Naive thymus-derived CD4-positive, alpha-beta T cell (primary cell): ENCODE results near the gene DCAF11. TPM values are rescaled to one million over a fixed set of nuclear protein-coding genes. Genes with fewer than 3 reads are reported as not detected.
A peak's percentile ranks its signal among the peaks of the same experiment; 100 is the strongest.

ENCODE experiments used
- ATAC-seq: fragments of 150-1000 bp; cut with Tn5 transposase; 2 replicates; pipeline ENCODE4 v1.10.0; 2021; ENCODE audit warnings: mild to moderate bottlenecking, moderate library complexity
- CTCF ChIA-PET: fragments of 350-600 bp; sonication (Branson Sonifier 250); formaldehyde crosslinking; loops from one replicate; lab custom pipeline; 2021; ENCODE audit warnings: antibody characterized with exemption; lab: Charles Lee
- POLR2A ChIA-PET: fragments of 350-600 bp; sonication (Branson Sonifier 250); formaldehyde crosslinking; loops from one replicate; lab custom pipeline; 2021; ENCODE audit warnings: antibody characterized with exemption, inconsistent platforms; lab: Charles Lee
- DNase-seq, 9 donors: peaks; one replicate each; pipeline versions ENCODE4 v3.0.0 to v3.0.0-alpha.2; 2020 to 2022; ENCODE audit warnings: mixed read lengths in 1 of 9
- H3K27ac ChIP-seq: one replicate; pipeline ENCODE4 v1.7.0; 2013; ENCODE audit warnings: mild to moderate bottlenecking, low read depth, low read length, moderate library complexity
- H3K27me3 ChIP-seq, 2 donors: one replicate each; pipeline ENCODE4 v1.7.0; 2013; ENCODE audit warnings: low read length in 2 of 2, mild to moderate bottlenecking in 2 of 2, moderate library complexity in 2 of 2; ENCODE audit not compliant: control insufficient read depth in 2 of 2, insufficient read depth in 2 of 2
- H3K36me3 ChIP-seq, 3 experiments: 1 replicate in 2 of 3; 2 replicates in 1 of 3; pipeline ENCODE4 v1.7.0; 2013; ENCODE audit warnings: low read length in 3 of 3, mild to moderate bottlenecking in 3 of 3, moderate library complexity in 1 of 3; ENCODE audit not compliant: insufficient read depth in 3 of 3, control insufficient read depth in 2 of 3
- H3K4me1 ChIP-seq, 2 donors: one replicate each; pipeline ENCODE4 v1.7.0; 2013; ENCODE audit warnings: low read length in 2 of 2, mild to moderate bottlenecking in 2 of 2, moderate library complexity in 1 of 2; ENCODE audit not compliant: control insufficient read depth in 2 of 2, insufficient read depth in 2 of 2
- H3K4me3 ChIP-seq: 2 replicates; pipeline ENCODE4 v1.7.0; 2013; ENCODE audit warnings: mild to moderate bottlenecking, low read length
- H3K9me3 ChIP-seq, 3 experiments: 1 replicate in 2 of 3; 2 replicates in 1 of 3; pipeline ENCODE4 v1.7.0; 2013; ENCODE audit warnings: low read length in 3 of 3; ENCODE audit not compliant: control insufficient read depth in 2 of 3
- H3K27ac Mint-ChIP-seq, 9 donors: one replicate each; pipeline ENCODE4 v1.8.0; 2020 to 2022; ENCODE audit warnings: mixed read lengths in 9 of 9, mild to moderate bottlenecking in 8 of 9, moderate library complexity in 5 of 9, inconsistent platforms in 2 of 9
- H3K27me3 Mint-ChIP-seq, 5 donors: one replicate each; pipeline ENCODE4 v1.8.0; 2021 to 2022; ENCODE audit warnings: mixed read lengths in 5 of 5, mild to moderate bottlenecking in 1 of 5
- H3K36me3 Mint-ChIP-seq, 5 donors: one replicate each; pipeline ENCODE4 v1.8.0; 2020 to 2022; ENCODE audit warnings: mixed read lengths in 5 of 5, mild to moderate bottlenecking in 3 of 5, inconsistent platforms in 1 of 5
- H3K4me1 Mint-ChIP-seq, 7 donors: one replicate each; pipeline ENCODE4 v1.8.0; 2020 to 2022; ENCODE audit warnings: mixed read lengths in 7 of 7, mild to moderate bottlenecking in 3 of 7, inconsistent platforms in 1 of 7
- H3K4me3 Mint-ChIP-seq, 10 donors: one replicate each; pipeline ENCODE4 v1.8.0; 2020 to 2022; ENCODE audit warnings: mild to moderate bottlenecking in 10 of 10, mixed read lengths in 10 of 10, moderate library complexity in 6 of 10, inconsistent platforms in 2 of 10
- H3K9me3 Mint-ChIP-seq, 11 donors: one replicate each; pipeline ENCODE4 v1.8.0; 2020 to 2022; ENCODE audit warnings: mixed read lengths in 11 of 11, mild to moderate bottlenecking in 4 of 11, inconsistent platforms in 1 of 11, moderate library complexity in 1 of 11
- intact Hi-C, 2 donors: fragments of 100-400 bp; cut with micrococcal nuclease; formaldehyde crosslinking; loops; one replicate each; pipeline ENCODE4 v1.15.1; 2023
- polyA plus RNA-seq, 2 donors: library from polyadenylated mRNA; unstranded; fragments of 300-500 nt; fragmentation: Illumina TruSeq; gene quantifications; one replicate each; pipeline ENCODE4 v1.2.3, GENCODE V29; 2021
- total RNA-seq, 6 experiments: library from RNA in 5 of 6; stranded (reverse) in 5 of 6; gene quantifications; 1 replicate in 5 of 6; 2 replicates in 1 of 6; pipeline ENCODE4 v1.2.3 and lab custom pipeline; 2021 to 2026

Gene DCAF11
- total and polyA plus RNA-seq, 7 experiments from 2014 or later = 69.1 to 97.0 (median 83.3) TPM

DNA sequence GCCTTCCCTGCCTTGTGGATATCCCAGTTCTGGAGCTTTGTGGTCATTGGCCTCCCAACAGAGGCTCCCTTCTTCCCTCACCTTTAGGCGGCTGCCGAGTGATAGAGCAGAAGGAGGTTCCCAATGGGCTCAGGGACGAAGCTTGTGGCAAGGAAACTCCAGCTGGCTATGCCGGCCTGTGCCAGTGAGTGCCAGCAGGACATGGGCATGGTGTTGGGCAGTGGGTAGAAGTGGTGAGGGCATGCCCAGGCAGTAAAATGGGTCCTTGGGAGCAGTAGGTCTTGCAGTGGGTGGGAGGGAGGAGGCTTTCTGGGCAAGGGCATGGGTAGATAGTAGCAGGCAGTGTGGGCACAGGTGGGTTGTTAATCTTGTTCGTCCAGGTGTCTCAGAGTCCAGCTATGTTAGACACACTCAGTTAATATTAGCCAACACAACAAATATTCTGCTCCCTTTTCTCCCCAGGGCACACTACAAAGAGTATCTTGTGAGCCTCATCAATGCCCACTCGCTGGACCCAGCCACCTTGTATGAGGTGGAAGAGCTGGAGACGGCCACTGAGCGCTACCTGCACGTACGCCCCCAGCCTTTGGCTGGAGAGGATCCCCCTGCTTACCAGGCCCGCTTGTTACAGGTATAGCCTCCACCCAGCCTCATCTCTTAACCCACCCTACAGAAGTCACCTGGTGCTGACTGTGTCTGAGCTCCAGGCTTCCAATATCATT lies 45.4 kb downstream of the DCAF11 start:
- peak overlapping the region in 5 of 10 donors; percentile 9 to 100 (median 51) for H3K4me3 Mint-ChIP-seq
- peaks cover 0 to 4% (median 0%) of the 10 kb centered on the region in 11 donors for H3K9me3 Mint-ChIP-seq
- Histone ChIP-seq H3K27me3 (no peaks in the 10 kb centered on the region), H3K4me1 (peaks cover 31 to 40% of the 10 kb centered on the region in 2 donors), H3K4me3 (no peak overlapping the region), H3K9me3 (no peaks in the 10 kb centered on the region), H3K27ac (peak overlapping the region; percentile 99), H3K36me3 (peaks cover 38 to 73% (median 40%) of the 10 kb centered on the region in 3 experiments)
- ChIA-PET CTCF (interaction anchor here (0.8 to 4.2 kb wide), 9 partner anchors 9 to 104 kb away, joined by 3 to 36 read pairs (median 10); partner anchors contain the start of genes DCAF11, EMC9, NRL and PSME2), POLR2A (interaction anchor here (0.9 to 4.0 kb wide), 18 partner anchors 9 to 82 kb away, joined by 3 to 56 read pairs (median 11); partner anchors contain the start of genes CHMP4A, DCAF11, EMC9 and IPO4)
- peaks cover 0 to 4% (median 0%) of the 10 kb centered on the region in 5 donors for H3K27me3 Mint-ChIP-seq
- ATAC-seq = no peak
- DNase-seq = no peak
- H3K27ac Mint-ChIP-seq = peak overlapping the region; percentile 98 to 100 (median 100)
- H3K4me1 Mint-ChIP-seq = peaks cover 29 to 61% (median 44%) of the 10 kb centered on the region in 7 donors
- intact Hi-C loops = no loop called here
- H3K36me3 Mint-ChIP-seq = peaks cover 8 to 66% (median 35%) of the 10 kb centered on the region in 5 donors

DNA sequence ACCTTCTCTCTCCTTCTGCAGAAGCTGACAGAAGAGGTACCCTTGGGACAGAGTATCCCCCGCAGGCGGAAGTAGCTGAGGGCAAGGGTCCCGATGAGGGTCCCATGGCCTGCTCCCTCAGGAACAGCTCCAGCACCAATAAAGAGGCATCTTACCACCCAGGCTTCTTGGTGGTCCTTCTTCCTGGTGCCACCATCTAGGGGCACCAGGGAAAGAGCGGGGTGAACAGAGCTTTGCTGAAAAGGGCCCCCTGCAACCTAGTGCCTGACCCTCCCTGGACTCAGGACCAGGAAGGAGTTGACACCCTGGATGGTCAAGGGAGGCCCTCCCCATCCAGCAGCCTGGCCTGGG lies 45.9 kb downstream of the DCAF11 start:
- H3K27me3 Mint-ChIP-seq = peaks cover 0 to 4% (median 0%) of the 10 kb centered on the region in 5 donors
- H3K27me3 ChIP-seq = no peaks in the 10 kb centered on the region
- no peak for DNase-seq
- H3K4me1 ChIP-seq = peaks cover 34 to 45% of the 10 kb centered on the region in 2 donors
- peaks cover 11 to 68% (median 36%) of the 10 kb centered on the region in 5 donors for H3K36me3 Mint-ChIP-seq
- intact Hi-C loops = no loop called here
- no peak overlapping the region for H3K4me3 ChIP-seq
- no peak for ATAC-seq
- peaks cover 37 to 73% (median 39%) of the 10 kb centered on the region in 3 experiments for H3K36me3 ChIP-seq
- H3K27ac ChIP-seq = peak overlapping the region; percentile 99
- peaks cover 0 to 4% (median 0%) of the 10 kb centered on the region in 11 donors for H3K9me3 Mint-ChIP-seq
- peak overlapping the region in 7 of 10 donors; percentile 9 to 100 (median 99) for H3K4me3 Mint-ChIP-seq
- ChIA-PET POLR2A (interaction anchor here (0.9 to 4.0 kb wide), 27 partner anchors 10 to 271 kb away, joined by 3 to 56 read pairs (median 9); partner anchors contain the start of genes CHMP4A, DCAF11, EMC9 and IPO4), CTCF (interaction anchor here (0.9 to 4.2 kb wide), 16 partner anchors 10 to 103 kb away, joined by 3 to 36 read pairs (median 4); partner anchors contain the start of genes DCAF11, EMC9, IPO4 and NRL)
- peak overlapping the region; percentile 98 to 100 (median 100) for H3K27ac Mint-ChIP-seq
- H3K4me1 Mint-ChIP-seq = peaks cover 34 to 66% (median 50%) of the 10 kb centered on the region in 7 donors
- H3K9me3 ChIP-seq = no peaks in the 10 kb centered on the region

DNA sequence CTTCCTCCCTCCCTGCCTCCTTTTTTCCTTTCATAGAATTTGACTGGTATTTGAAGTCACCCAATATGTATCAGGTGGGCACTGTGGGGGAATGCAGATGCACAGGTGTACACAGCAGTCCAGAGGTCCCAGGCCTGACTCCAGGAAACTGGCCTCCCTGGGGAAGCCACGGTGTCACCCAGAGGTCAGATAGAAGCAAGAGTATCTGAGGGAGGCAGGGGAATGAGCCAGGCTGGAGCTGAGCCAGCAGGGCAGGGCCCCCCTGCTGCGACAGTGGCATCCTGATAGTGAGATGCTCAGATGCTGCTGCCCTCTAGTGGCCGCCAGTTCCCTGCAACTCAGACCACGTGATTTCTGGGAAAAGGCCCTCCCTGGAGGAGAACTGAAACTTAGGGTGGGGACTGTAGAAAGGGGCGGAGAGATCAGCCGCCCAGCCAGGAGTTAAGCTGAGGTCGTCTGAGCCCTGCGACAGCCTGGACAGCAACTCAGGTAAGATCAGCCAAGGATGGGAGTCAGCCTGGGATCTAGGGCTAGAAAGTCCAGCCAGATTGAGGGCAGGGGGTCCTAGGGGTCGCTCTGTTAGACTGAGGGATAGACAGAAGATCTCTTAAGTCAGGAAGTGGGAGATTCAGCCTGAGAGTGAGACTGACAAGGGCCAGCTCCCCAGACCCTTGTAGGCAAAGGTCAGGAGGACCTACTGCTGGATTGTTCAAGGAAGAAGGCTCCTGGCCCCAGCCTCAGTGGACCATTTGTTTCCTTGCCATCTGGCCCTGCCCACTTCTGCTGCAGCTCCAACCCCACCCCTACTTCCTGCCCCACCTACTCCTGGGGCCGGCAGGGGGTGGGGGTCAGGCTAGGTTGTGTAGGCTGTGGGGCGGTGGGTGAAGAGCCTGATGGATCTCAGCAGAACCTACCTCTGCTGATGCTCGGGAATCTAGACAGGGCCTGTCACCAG lies 46.5 kb downstream of the DCAF11 start, which contains the start of gene IRF9:
Gene IRF9 (plus strand): TSS at position 416 of the 955 bp plus-strand sequence. CDS start 880 bp downstream, outside the sequence.
- Histone ChIP-seq H3K27me3 (no peaks in the 10 kb centered on the region), H3K4me3 (peak within 1 kb of the TSS; percentile 89), H3K9me3 (no peaks in the 10 kb centered on the region), H3K27ac (peak within 1 kb of the TSS; percentile 99), H3K4me1 (peaks cover 34 to 45% of the 10 kb centered on the region in 2 donors), H3K36me3 (peaks cover 39 to 73% (median 40%) of the 10 kb centered on the region in 3 experiments)
- ChIA-PET CTCF (interaction anchor here (0.7 to 4.2 kb wide), 22 partner anchors 10 to 113 kb away, joined by 3 to 36 read pairs (median 4); partner anchors contain the start of genes DCAF11, EMC9, IPO4 and NRL), POLR2A (interaction anchor here (0.7 to 4.0 kb wide), 32 partner anchors 9 to 271 kb away, joined by 3 to 56 read pairs (median 8); partner anchors contain the start of genes CHMP4A, DCAF11, EMC9 and IPO4)
- ATAC-seq (peak; percentile 98), DNase-seq (peak; percentile 93 to 98 (median 96))
- H3K9me3 Mint-ChIP-seq = peaks cover 0 to 4% (median 0%) of the 10 kb centered on the region in 11 donors
- intact Hi-C loops = loop anchor here (1.0 kb wide), 19 partner anchors 10 to 281 kb away; partner anchors contain the start of genes CHMP4A (in 2 of the 2), DCAF11 (in 2 of the 2), EMC9 (in 2 of the 2) and GMPR2 (in 2 of the 2)
- peaks cover 11 to 65% (median 30%) of the 10 kb centered on the region in 5 donors for H3K36me3 Mint-ChIP-seq
- H3K27ac Mint-ChIP-seq = peak within 1 kb of the TSS; percentile 98 to 100 (median 100)
- peaks cover 38 to 69% (median 56%) of the 10 kb centered on the region in 7 donors for H3K4me1 Mint-ChIP-seq
- H3K27me3 Mint-ChIP-seq = peaks cover 0 to 4% (median 0%) of the 10 kb centered on the region in 5 donors
- H3K4me3 Mint-ChIP-seq = peak within 1 kb of the TSS; percentile 95 to 100 (median 100)

DNA sequence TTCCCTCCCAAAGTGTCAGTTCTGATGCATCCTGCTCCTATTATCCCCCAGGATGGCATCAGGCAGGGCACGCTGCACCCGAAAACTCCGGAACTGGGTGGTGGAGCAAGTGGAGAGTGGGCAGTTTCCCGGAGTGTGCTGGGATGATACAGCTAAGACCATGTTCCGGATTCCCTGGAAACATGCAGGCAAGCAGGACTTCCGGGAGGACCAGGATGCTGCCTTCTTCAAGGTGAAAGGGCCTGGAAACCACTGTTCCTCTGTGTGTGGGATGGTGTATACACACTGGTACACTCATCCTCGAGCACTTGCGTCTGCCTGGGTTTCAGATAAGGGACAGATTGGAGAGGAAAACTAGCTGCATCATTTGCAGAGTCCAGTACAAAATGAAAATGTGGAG lies 47.5 kb downstream of the DCAF11 start:
- Mint-ChIP-seq H3K27me3 (peaks cover 0 to 4% (median 0%) of the 10 kb centered on the region in 5 donors), H3K4me3 (peak overlapping the region; percentile 95 to 100 (median 100)), H3K27ac (peak overlapping the region; percentile 98 to 100 (median 100)), H3K9me3 (peaks cover 0 to 4% (median 0%) of the 10 kb centered on the region in 11 donors), H3K4me1 (peaks cover 42 to 74% (median 58%) of the 10 kb centered on the region in 7 donors), H3K36me3 (peaks cover 6 to 68% (median 30%) of the 10 kb centered on the region in 5 donors)
- H3K27ac ChIP-seq = peak overlapping the region; percentile 99
- H3K36me3 ChIP-seq = peaks cover 45 to 75% (median 48%) of the 10 kb centered on the region in 3 experiments
- ATAC-seq (no peak), DNase-seq (no peak)
- H3K27me3 ChIP-seq = no peaks in the 10 kb centered on the region
- H3K4me3 ChIP-seq = peak overlapping the region; percentile 89
- H3K4me1 ChIP-seq = peaks cover 34 to 45% of the 10 kb centered on the region in 2 donors
- ChIA-PET POLR2A (interaction anchor here (0.7 to 4.0 kb wide), 22 partner anchors 10 to 855 kb away, joined by 3 to 56 read pairs (median 9); partner anchors contain the start of genes BCL2L2, CHMP4A, DCAF11 and IPO4), CTCF (interaction anchor here (0.8 to 4.2 kb wide), 13 partner anchors 14 to 112 kb away, joined by 3 to 36 read pairs (median 7); partner anchors contain the start of genes DCAF11, EMC9, IPO4 and NRL)
- no peaks in the 10 kb centered on the region for H3K9me3 ChIP-seq
- intact Hi-C loops = no loop called here

DNA sequence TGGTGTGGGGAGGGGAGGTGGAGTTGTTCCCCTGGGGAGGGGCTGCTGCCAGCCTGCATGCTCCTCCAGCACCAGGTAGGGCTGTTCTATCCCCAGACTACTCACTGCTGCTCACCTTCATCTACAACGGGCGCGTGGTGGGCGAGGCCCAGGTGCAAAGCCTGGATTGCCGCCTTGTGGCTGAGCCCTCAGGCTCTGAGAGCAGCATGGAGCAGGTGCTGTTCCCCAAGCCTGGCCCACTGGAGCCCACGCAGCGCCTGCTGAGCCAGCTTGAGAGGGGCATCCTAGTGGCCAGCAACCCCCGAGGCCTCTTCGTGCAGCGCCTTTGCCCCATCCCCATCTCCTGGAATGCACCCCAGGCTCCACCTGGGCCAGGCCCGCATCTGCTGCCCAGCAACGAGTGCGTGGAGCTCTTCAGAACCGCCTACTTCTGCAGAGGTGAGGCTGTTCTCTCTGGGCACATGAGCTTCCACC lies 50.0 kb downstream of the DCAF11 start:
- intact Hi-C loops = no loop called here
- Mint-ChIP-seq H3K27ac (peak overlapping the region in 8 of 9 donors; percentile 55 to 100 (median 87)), H3K4me3 (peak overlapping the region in 7 of 10 donors; percentile 51 to 95 (median 65)), H3K36me3 (peaks cover 5 to 70% (median 40%) of the 10 kb centered on the region in 5 donors), H3K27me3 (peaks cover 0 to 4% (median 0%) of the 10 kb centered on the region in 5 donors), H3K9me3 (peaks cover 0 to 4% (median 0%) of the 10 kb centered on the region in 11 donors), H3K4me1 (peaks cover 46 to 78% (median 69%) of the 10 kb centered on the region in 7 donors)
- Histone ChIP-seq H3K27ac (no peak overlapping the region), H3K4me1 (peaks cover 34 to 45% of the 10 kb centered on the region in 2 donors), H3K9me3 (no peaks in the 10 kb centered on the region), H3K4me3 (no peak overlapping the region), H3K27me3 (no peaks in the 10 kb centered on the region), H3K36me3 (peaks cover 40 to 76% (median 40%) of the 10 kb centered on the region in 3 experiments)
- ChIA-PET POLR2A (interaction anchor here (0.6 to 1.6 kb wide), 4 partner anchors 12 to 148 kb away, joined by 3 to 4 read pairs (median 3); partner anchors contain the start of gene RNF31), CTCF (interaction anchor here (0.9 kb wide), 1 partner anchor 21 kb away, joined by 4 read pairs; no protein-coding TSS in a partner anchor)
- ATAC-seq (no peak), DNase-seq (no peak)
